PC-3 (cell line): Measurements from ENCODE around the gene ABHD6. TPM values are rescaled to one million over a fixed set of nuclear protein-coding genes. Genes with fewer than 3 reads are reported as not detected.

Source experiments
- ATAC-seq: fragments of 200-7000 bp; cut with Tn5 transposase; 2 replicates; pipeline ENCODE4 v1.9.1; 2020; ENCODE audit warnings: mild to moderate bottlenecking, moderate library complexity
- BruUV-seq: library from RNA; stranded (reverse); fragments of 400-500 nt; replicated peaks from 2 replicates; lab custom pipeline; 2021; lab: Mats Ljungman, UMichigan
- CTCF ChIA-PET: fragments of 300-600 bp; sonication (Branson Sonifier 250); formaldehyde crosslinking; loops from one replicate; lab custom pipeline; 2022; ENCODE audit warnings: antibody characterized with exemption; lab: Charles Lee
- POLR2A ChIA-PET: fragments of 300-600 bp; sonication (Branson Sonifier 250); formaldehyde crosslinking; loops from one replicate; lab custom pipeline; 2022; ENCODE audit warnings: antibody characterized with exemption; ENCODE audit not compliant: unreplicated experiment; lab: Charles Lee
- DNase-seq: peaks from one replicate; pipeline ENCODE4 v3.0.0-alpha.2; 2015
- H2AFZ ChIP-seq: fragments of 300-600 bp; sonication (generic); 2 replicates; pipeline ENCODE4 v1.6.0; 2016; ENCODE audit warnings: antibody characterized with exemption, low read length
- H3F3A ChIP-seq: fragments of 300-600 bp; sonication (generic); one replicate; pipeline ENCODE4 v1.6.0; 2017; ENCODE audit warnings: antibody characterized with exemption, low read length, control low read depth, mild to moderate bottlenecking; ENCODE audit not compliant: unreplicated experiment
- H3K27ac ChIP-seq: fragments of 300-600 bp; sonication (generic); 2 replicates; pipeline ENCODE4 v1.5.1; 2016; ENCODE audit warnings: mild to moderate bottlenecking, low read length
- H3K27me3 ChIP-seq: fragments of 300-600 bp; sonication (generic); 2 replicates; pipeline ENCODE4 v1.6.1; 2016; ENCODE audit warnings: low read length, mixed read lengths
- H3K36me3 ChIP-seq: fragments of 300-600 bp; sonication (generic); 2 replicates; pipeline ENCODE4 v1.6.1; 2016; ENCODE audit warnings: low read depth, mixed run types, low read length, mixed read lengths
- H3K4me1 ChIP-seq: fragments of 300-600 bp; sonication (generic); 2 replicates; pipeline ENCODE4 v1.5.1; 2016; ENCODE audit warnings: low read length; ENCODE audit not compliant: insufficient read depth
- H3K4me2 ChIP-seq: fragments of 300-600 bp; sonication (generic); 2 replicates; pipeline ENCODE4 v1.6.0; 2016; ENCODE audit warnings: low read length
- H3K4me3 ChIP-seq: fragments of 300-600 bp; sonication (generic); 2 replicates; pipeline ENCODE4 v1.5.1; 2016; ENCODE audit warnings: mild to moderate bottlenecking, low read length, mixed read lengths
- H3K79me2 ChIP-seq: fragments of 300-600 bp; sonication (generic); 2 replicates; pipeline ENCODE4 v1.6.1; 2017; ENCODE audit warnings: low read length, mixed read lengths
- H3K9ac ChIP-seq: fragments of 300-600 bp; sonication (generic); 2 replicates; pipeline ENCODE4 v1.6.0; 2016; ENCODE audit warnings: mild to moderate bottlenecking, low read length
- H3K9me2 ChIP-seq: fragments of 300-600 bp; sonication (generic); replicated peaks from 2 replicates; pipeline ENCODE4 v1.6.1; 2016; ENCODE audit warnings: mixed run types, low read length, mixed read lengths
- H3K9me3 ChIP-seq: fragments of 300-600 bp; sonication (generic); 2 replicates; pipeline ENCODE4 v1.6.1; 2016; ENCODE audit warnings: low read length, mixed read lengths
- H4K20me1 ChIP-seq: fragments of 300-600 bp; sonication (generic); 2 replicates; pipeline ENCODE4 v1.6.1; 2016; ENCODE audit warnings: low read length, mixed read lengths
- CTCF ChIP-seq: fragments of 300-600 bp; sonication (generic); conservative IDR thresholded peaks from 2 replicates; pipeline ENCODE4 v1.5.1; 2017; ENCODE audit warnings: antibody characterized with exemption, low read depth, mild to moderate bottlenecking, low read length
- EZH2 ChIP-seq: fragments of 300-600 bp; sonication (generic); IDR thresholded peaks from one replicate; pipeline ENCODE4 v1.6.1; 2017; ENCODE audit warnings: antibody characterized with exemption, mild to moderate bottlenecking, low read length; ENCODE audit not compliant: unreplicated experiment
- EZH2phosphoT487 ChIP-seq: fragments of 300-600 bp; sonication (generic); IDR thresholded peaks from 2 replicates; pipeline ENCODE4 v1.6.1; 2018; ENCODE audit warnings: mild to moderate bottlenecking, antibody characterized with exemption, low read length, borderline replicate concordance
- intact Hi-C: fragments of 100-400 bp; cut with micrococcal nuclease; formaldehyde crosslinking; loops from 2 replicates; pipeline ENCODE4 v1.9.0; 2023
- total RNA-seq: library from RNA; depleted of rRNA; stranded (reverse); fragments of >200 nt; gene quantifications from 2 replicates; pipeline ENCODE4 v1.2.3, GENCODE V29; 2014

The ABHD6 gene
- total RNA-seq, 1 experiment from 2014 or later: 13.4 TPM

GRCh38 chr3:58254144-58254543 lies 16.6 kb downstream of the ABHD6 start:
- Histone ChIP-seq H2AFZ (no peak overlapping the region), H3K9me2 (no peaks in the 10 kb centered on the region), H3K4me1 (peaks cover 11% of the 10 kb centered on the region; the same call in 1 of the 2 replicates), H3K36me3 (no peaks in the 10 kb centered on the region; the same call in 1 of the 2 replicates), H3K4me3 (no peak overlapping the region), H3K27me3 (no peaks in the 10 kb centered on the region), H3K27ac (peak overlapping the region; percentile 31; the same call in 1 of the 2 replicates), H3K9ac (no peak overlapping the region), H3K4me2 (0 out of 2 replicates have a peak overlapping the region, but pooled peaks have one; percentile 22), H3K9me3 (no peaks in the 10 kb centered on the region), H4K20me1 (no peaks in the 10 kb centered on the region), H3K79me2 (no peaks in the 10 kb centered on the region), H3F3A (no peaks in the 10 kb centered on the region)
- peak; percentile 72 for DNase-seq
- TF ChIP-seq EZH2phosphoT487 (no peak), CTCF (no peak), EZH2 (no peak)
- intact Hi-C loops: loop anchor here (1.0 kb wide), 1 partner anchor 37 kb away; no protein-coding TSS in a partner anchor
- CTCF ChIA-PET: no interaction called here
- peak; percentile 93 for ATAC-seq
- POLR2A ChIA-PET: no interaction called here
- no TSS peak for BruUV-seq

GRCh38 chr3:58256061-58256460 lies 18.5 kb downstream of the ABHD6 start:
- Histone ChIP-seq H3K9ac (no peak overlapping the region), H4K20me1 (no peaks in the 10 kb centered on the region), H3K79me2 (no peaks in the 10 kb centered on the region), H2AFZ (no peak overlapping the region), H3K9me2 (no peaks in the 10 kb centered on the region), H3K36me3 (no peaks in the 10 kb centered on the region; the same call in 1 of the 2 replicates), H3K27ac (no peak overlapping the region), H3K27me3 (no peaks in the 10 kb centered on the region), H3F3A (peaks cover 10% of the 10 kb centered on the region), H3K9me3 (no peaks in the 10 kb centered on the region), H3K4me2 (no peak overlapping the region), H3K4me1 (peaks cover 25% of the 10 kb centered on the region), H3K4me3 (no peak overlapping the region)
- intact Hi-C loops: no loop called here
- CTCF ChIA-PET: no interaction called here
- no TSS peak for BruUV-seq
- no peak for ATAC-seq
- no peak for TF ChIP-seq EZH2
- TF ChIP-seq EZH2phosphoT487: no peak
- no peak for TF ChIP-seq CTCF
- DNase-seq: no peak
- POLR2A ChIA-PET: no interaction called here

- peaks cover 29% of the 10 kb centered on the region for H3K4me1 ChIP-seq
- H3K27ac ChIP-seq: no peak overlapping the region
- ATAC-seq: no peak
- no peak for DNase-seq
- no peaks in the 10 kb centered on the region for H3K79me2 ChIP-seq
- H3K9me2 ChIP-seq: no peaks in the 10 kb centered on the region
- ChIA-PET POLR2A (no interaction called here), CTCF (no interaction called here)
- H3K36me3 ChIP-seq: no peaks in the 10 kb centered on the region; the same call in 1 of the 2 replicates
- H3K4me2 ChIP-seq: no peak overlapping the region
- H3K27me3 ChIP-seq: no peaks in the 10 kb centered on the region
- intact Hi-C loops: no loop called here
- no peak for TF ChIP-seq CTCF
- TF ChIP-seq EZH2phosphoT487: no peak
- TF ChIP-seq EZH2: no peak
- peaks cover 15% of the 10 kb centered on the region for H3F3A ChIP-seq
- H4K20me1 ChIP-seq: no peaks in the 10 kb centered on the region
- H3K4me3 ChIP-seq: no peak overlapping the region
- H3K9me3 ChIP-seq: no peaks in the 10 kb centered on the region
- H2AFZ ChIP-seq: no peak overlapping the region
- BruUV-seq: no TSS peak
- no peak overlapping the region for H3K9ac ChIP-seq
These were observed 18.9 kb downstream of the ABHD6 start for GRCh38 chr3:58256511-58256910.
